DMS53 (cell line): Measurements from ENCODE around the gene PTPRC.

Source experiments
- DNase-seq: peaks from one replicate; lab custom pipeline; 2025; lab: John Stamatoyannopoulos, UW

The PTPRC gene

DNA sequence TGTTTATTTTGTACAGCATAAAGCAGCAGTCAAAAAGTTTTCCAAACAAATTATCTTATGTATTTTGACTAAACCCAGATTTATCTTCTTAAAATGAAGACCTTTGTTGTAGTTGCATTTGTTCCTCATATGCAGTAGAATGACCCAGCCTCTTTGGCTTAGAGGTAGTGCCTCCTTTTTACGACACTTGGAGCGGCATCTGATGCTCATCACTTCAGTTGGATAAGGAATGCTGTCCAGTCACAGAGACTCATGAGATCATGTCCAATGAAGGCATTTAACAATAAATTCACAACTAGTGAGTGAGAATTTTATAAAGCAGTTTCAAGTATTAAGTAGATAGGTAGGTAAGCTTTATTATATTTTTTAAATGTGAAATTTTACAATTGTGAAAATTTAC is 35.2 kb downstream of the PTPRC start:
- no peak for DNase-seq

DNA sequence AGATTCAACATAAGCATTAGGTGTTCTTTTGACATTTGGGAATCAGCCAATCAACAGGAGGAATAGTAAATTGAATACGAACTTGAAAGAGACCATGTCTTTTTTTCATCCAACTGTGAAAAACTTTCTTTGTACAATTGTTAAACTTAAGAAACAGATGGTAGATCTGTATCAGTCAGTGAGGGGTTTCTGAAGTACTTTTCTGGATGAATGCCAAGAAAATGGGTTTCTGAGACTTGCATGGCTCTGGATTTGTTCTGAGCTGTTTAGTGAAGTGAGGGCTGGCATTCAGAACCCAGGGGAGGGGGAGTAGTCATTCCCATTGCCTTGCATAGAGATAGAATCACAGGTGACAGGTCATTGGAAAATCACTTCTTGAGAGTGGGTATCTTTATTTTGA is 37.4 kb downstream of the PTPRC start:
- DNase-seq = no peak

- DNase-seq = no peak
These were observed 38.2 kb downstream of the PTPRC start for GRCh38 chr1:198677027-198677426.

DNA sequence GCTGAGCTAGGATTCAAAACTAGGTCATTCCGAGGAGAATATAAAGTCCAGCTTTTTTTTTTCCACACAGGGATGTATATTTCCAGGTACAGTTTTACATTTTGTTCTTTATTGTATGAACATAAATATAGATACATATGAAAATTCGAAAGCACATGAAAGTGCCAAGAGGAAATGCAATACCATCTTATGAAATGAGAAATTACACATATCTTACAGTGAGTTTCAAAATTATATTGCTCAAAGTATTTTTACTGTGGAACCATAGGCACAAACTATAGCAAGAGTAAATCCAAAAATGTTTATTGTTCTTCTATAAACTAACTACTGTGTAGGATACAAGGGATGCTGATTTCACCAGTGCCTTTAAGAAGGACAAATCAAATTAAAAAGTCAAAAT is 39.0 kb downstream of the PTPRC start:
- no peak for DNase-seq

DNA sequence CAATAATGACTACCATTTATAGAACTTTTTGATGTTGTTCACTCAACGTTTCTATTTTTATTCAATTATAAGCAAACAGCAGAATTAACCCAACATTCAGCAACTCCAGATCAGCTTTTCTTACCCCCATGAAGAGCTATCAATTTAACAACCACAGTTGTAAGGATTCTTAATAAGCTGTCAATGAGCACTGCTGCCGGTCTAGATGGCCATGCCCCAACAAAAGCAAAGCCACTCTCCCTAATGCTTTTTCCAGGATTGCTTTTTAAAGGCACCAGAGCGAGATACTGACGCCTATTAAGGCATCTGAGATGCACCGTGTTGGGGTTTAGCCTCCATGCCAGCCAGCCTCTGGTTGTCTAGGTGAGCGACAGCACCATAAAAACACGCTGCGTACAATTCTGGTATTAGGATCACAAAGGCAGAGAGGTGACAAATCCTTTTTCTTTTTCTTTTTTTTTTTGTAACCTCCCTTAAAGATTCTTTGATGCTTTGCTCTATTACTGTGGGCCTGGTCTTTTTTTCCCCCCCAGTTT is 39.5 kb downstream of the PTPRC start:
- no peak for DNase-seq

- no peak for DNase-seq
These were observed 40.1 kb downstream of the PTPRC start for GRCh38 chr1:198678901-198679329.

DNA sequence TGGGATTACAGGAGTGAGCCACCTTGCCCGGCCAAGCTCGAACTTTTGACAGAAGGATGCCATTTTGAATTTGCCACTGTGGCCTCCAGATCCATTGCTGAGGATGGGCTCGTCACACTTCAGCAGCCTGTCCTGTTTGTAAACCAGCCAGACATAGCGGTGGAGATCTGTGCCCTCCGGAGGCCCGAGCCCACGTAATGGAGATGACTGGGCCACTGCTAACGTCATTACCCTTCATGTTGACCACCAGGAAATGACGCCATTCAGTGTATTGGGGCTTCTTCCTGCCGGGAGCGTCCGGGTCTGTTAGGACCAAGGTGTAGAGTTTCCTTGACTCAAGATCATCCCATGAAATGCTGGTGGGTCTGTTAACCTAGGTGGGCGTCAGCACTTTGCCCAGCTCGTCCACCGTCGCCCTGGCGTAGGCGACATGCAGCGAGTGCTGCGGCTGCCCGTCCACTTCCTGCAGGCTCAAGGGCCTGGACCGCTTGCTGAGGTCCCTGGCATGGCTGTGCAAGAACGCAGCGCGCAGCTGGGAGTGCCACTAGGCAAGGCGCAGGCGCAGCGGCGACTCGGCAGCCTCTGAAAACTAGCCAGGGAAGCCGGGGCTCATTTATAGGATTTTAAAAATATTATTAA is 40.8 kb downstream of the PTPRC start:
- no peak for DNase-seq

- no peak for DNase-seq
These were observed 41.5 kb downstream of the PTPRC start for GRCh38 chr1:198680174-198680875.

GRCh38 chr1:198681252-198681651 is 42.4 kb downstream of the PTPRC start:
- peak; percentile 12 for DNase-seq

DNA sequence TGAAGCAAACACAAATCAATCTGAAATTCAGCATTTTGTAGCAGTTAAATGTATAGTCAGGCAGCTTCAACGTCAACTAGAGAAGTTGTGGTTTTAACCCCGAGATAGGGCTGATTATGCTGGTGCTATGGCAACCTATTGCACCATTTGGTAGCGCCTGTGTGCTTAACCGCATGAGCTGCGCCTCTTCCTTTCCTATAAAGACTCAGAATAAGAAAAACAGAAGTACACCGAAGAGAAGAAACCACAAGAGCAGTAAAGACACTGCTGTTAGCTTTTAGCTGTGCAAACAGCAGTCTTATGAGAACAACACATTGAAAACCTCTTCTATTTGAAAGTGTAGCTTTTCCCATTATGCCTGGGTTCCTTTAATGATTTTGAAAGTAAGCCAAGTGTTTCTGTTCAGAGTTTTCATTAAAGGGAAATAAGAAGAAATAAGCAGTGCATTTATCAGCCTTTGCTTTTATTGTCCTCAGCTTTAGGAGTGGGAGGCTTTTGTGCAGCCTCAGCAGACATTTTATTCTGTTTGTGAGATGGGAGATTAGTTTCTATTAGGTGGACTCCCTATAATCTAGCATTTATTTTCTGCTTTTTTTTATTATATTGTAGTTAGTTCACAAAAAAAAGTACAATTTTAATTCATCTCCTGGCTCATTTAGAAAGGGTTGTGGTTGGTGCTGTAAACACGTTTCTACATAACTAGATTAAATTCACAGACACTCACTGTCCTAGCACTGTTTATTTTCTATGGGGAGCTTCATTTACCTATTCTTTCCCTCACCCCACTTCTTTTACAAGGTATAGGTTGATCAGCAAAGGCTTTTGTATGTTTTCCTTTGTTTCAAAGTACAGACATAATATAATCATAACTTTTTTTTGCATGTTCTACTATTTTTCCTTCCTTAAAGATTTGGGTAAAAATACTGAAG is 43.3 kb downstream of the PTPRC start:
- DNase-seq = peak; percentile 42

GRCh38 chr1:198682850-198683249 is 44.0 kb downstream of the PTPRC start:
- no peak for DNase-seq

- DNase-seq = no peak
These were observed 44.6 kb downstream of the PTPRC start for GRCh38 chr1:198683449-198683848.

DNA sequence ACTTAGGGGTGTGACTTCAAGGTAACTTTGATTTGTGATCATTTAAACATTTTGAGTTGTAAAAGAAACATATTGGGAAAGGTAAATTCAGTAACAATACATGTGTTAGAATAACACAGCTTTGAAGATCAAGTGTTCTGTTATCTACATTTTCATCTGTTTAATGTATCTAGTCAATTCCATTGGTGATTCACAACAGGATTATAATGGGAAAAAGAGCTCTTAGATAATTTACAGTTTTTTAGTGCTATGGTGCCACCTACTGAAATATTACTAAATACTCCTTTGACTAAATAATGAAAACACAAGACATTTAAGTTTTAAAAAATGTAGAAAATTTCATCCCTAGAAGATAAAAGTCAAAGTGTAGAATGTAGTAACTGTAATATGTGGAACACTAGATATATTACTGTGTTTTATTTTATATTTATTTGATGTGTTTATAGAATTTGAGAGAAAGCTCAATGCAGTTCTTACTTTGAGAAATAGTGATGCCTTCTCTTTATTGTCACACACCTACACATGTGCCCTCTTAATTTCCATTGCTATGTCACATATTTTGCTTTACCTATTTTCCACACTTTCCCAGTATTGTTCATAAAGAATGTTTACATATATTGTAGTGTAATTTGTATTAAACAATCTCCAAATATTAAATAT is 47.4 kb downstream of the PTPRC start:
- DNase-seq = peak; percentile 76

GRCh38 chr1:198687429-198687828 is 48.6 kb downstream of the PTPRC start:
- no peak for DNase-seq

- no peak for DNase-seq
These were observed 52.2 kb downstream of the PTPRC start for GRCh38 chr1:198691063-198691462.

GRCh38 chr1:198693321-198693720 is 54.5 kb downstream of the PTPRC start:
- no peak for DNase-seq

DNA sequence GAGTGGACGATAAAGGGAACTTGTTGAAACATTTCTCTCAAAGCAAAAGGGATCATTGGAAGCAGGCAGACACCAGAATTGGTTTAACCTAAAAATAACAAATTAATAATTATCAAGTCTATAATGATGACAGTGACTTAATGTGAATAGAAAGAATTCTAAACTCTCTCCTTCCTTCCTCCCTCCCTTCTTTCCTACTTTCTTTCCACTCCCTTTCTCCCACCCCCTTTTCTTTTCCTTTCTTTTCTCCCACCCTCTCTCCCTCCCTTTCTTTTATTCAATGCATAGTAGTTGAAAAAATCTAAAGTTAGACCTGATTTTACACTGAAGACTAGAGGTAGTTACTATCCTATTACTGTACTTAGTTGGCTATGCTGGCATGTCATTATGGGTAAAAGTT is 55.7 kb downstream of the PTPRC start:
- DNase-seq = no peak

- DNase-seq = no peak
These were observed 57.4 kb downstream of the PTPRC start for GRCh38 chr1:198696211-198696610.

DNA sequence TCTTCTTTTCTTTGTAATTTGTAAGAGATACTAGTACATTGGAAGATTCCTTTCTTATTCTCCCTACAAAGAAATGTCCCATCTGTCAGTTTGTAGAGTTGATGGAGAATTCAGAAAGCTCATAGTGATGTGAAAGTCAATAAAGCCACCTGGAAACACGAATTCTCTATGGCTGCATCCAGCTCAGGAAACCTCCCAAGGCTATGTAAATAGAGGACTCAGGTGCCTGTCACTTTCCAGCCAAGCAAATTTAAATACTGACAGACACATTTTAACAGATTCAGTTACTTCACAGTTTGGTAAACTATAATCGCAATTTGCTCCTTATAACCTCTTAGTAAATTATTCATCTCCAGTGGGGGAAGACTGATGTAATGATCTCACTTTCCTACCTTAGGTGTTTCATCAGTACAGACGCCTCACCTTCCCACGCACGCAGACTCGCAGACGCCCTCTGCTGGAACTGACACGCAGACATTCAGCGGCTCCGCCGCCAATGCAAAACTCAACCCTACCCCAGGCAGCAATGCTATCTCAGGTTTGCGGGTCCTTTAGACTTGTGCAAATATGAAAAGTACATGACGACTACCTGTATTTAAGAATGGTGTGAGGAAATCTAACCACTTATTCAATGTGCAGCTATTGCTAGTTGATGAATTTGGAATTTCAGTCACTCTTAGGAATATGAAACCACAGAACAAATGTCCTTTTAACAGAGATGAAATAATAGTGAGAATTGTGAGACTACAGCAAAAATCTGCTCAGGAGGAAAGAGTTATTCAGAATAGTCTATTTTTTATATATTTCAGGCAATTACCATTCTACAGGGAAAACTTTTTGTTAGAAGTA is 60.6 kb downstream of the PTPRC start:
- peak; percentile 90 for DNase-seq

DNA sequence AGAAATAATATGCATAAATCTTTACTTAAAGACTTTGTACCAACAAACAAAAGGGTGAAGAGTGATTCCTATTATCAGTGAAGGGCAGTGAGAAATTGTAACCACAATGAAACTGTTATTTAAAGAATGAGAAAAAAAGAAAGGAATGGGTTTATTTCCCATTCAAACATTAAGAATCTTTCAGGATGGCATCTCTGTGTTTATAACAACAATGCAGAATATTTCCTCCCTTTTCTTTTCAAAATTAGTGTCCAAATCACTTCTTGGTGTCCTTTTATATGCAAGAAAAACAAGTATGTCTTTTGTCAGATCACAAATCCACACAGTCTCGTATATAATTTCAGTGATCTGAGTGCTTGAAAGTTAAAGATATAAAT is 61.2 kb downstream of the PTPRC start:
- DNase-seq = no peak

GRCh38 chr1:198700396-198700795 is 61.6 kb downstream of the PTPRC start:
- no peak for DNase-seq
